Testis (tissue), 5 donors: ENCODE measurements around the gene GTF3C5. TPM values are rescaled to one million over a fixed set of nuclear protein-coding genes. Genes with fewer than 3 reads are reported as not detected.

ENCODE experiments used
- DNase-seq: peaks from one replicate; pipeline ENCODE4 v3.0.0-alpha.2; 2019
- H3K27ac ChIP-seq, 2 donors: fragments of 200-600 bp; sonication (generic); one replicate each; pipeline ENCODE4 v1.5.1; 2019
- H3K27me3 ChIP-seq: fragments of 200-600 bp; sonication (generic); one replicate; pipeline ENCODE4 v1.5.1; 2019
- H3K36me3 ChIP-seq: fragments of 200-600 bp; sonication (generic); one replicate; pipeline ENCODE4 v1.5.1; 2017; ENCODE audit warnings: low read depth; ENCODE audit errors: missing control alignments
- H3K4me1 ChIP-seq: fragments of 200-600 bp; sonication (generic); one replicate; pipeline ENCODE4 v1.5.1; 2019
- H3K4me3 ChIP-seq, 2 donors: fragments of 200-600 bp; sonication (generic); one replicate each; pipeline ENCODE4 v1.5.1; 2017 to 2019
- H3K9me3 ChIP-seq: fragments of 200-600 bp; sonication (generic); one replicate; pipeline ENCODE4 v1.5.1; 2017
- CTCF ChIP-seq, 3 experiments: fragments of 450-650 bp in 2 of 3; fragments of 200-600 bp in 1 of 3; sonication (generic) in 1 of 3; IDR thresholded peaks; one replicate each; pipeline ENCODE4 v1.5.1; 2016 to 2019; ENCODE audit warnings: antibody characterized with exemption in 3 of 3, mild to moderate bottlenecking in 2 of 3, moderate library complexity in 1 of 3
- POLR2A ChIP-seq: fragments of 450-650 bp; IDR thresholded peaks from one replicate; pipeline ENCODE4 v1.6.1; 2017; ENCODE audit warnings: antibody characterized with exemption, mild to moderate bottlenecking, moderate library complexity
- WGBS, 2 donors: methylation state at CpG; one replicate each; pipeline ENCODE4 v1.1.5; 2018; 5-methylcytosine and 5-hydroxymethylcytosine counted together
- intact Hi-C: fragments of 100-400 bp; cut with DNase I; formaldehyde crosslinking; loops from one replicate; pipeline ENCODE4 v1.15.1; 2023; ENCODE audit warnings: low total_unique reads
- long read RNA-seq, 2 donors: transcript quantifications; one replicate each; lab custom pipeline, GENCODE V29; 2026
- polyA plus RNA-seq: library from polyadenylated mRNA; stranded (reverse); fragments of 350-450 nt; fragmentation: Illumina TruSeq; extraction: RNeasy Lipid Tissue Mini Kit (QIAGEN cat#74804); gene quantifications from one replicate; pipeline ENCODE4 v1.2.3, GENCODE V29; 2014; ENCODE audit warnings: low read depth, low replicate concordance; ENCODE audit not compliant: insufficient read depth
- total RNA-seq, 2 donors: library from RNA; depleted of rRNA; stranded (reverse); fragments of >200 nt; gene quantifications; one replicate each; pipeline ENCODE4 v1.2.3, GENCODE V29; 2016

Gene GTF3C5
- total RNA-seq: 100 to 1,000 TPM; 109 to 117 TPM
- 66.9 TPM for polyA plus RNA-seq
- long read RNA-seq, donor 1, transcript GTF3C5-202 (11 exons, 2,406 nt): major isoform, 20 of 53 reads
- long read RNA-seq, donor 1, partial matches to known transcripts: 28 of 53 reads
- long read RNA-seq, donor 1, other reads (novel, unspliced or antisense): 0 of 53 reads
- long read RNA-seq, donor 2, transcript GTF3C5-202 (11 exons, 2,406 nt): major isoform, 8 of 11 reads
- long read RNA-seq, donor 2, partial matches to known transcripts: 0 of 11 reads
- long read RNA-seq, donor 2, other reads (novel, unspliced or antisense): 0 of 11 reads

GRCh38 chr9:133030317-133031129, at the start of gene GTF3C5:
Gene GTF3C5 (plus strand): TSS chr9:133030997. CDS start chr9:133031012, 15 bp downstream.
- peak; percentile 96 for DNase-seq
- intact Hi-C loops: loop anchor here (10.0 kb wide), 1 partner anchor 114 kb away; no protein-coding TSS in a partner anchor

DNA sequence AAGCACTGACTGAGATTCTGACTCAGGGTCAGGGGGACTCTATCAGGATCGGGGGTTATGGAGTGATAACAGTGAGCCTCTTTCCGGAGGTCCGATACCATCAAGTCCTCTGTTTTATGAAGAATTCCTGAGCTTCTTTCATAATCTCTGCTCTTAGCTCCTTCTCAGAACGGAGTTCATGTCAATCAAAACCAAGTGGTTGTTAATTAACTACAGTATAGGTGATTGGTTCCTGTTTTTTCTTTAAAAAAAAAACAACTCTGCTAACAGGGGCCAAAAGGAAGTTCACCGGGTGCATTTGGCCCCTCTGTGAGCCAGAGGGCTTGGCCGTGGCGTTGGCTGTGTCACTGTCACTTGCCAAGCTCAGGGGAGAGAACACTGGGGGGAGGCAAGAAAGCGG, 48.3 kb upstream of the GTF3C5 start:
- H3K9me3 ChIP-seq: no peaks in the 10 kb centered on the region
- DNase-seq: no peak
- H3K36me3 ChIP-seq: no peaks in the 10 kb centered on the region
- 84 to 86% methylated on average over 8 of the region's 8 CpGs for WGBS, 2 donors
- no peak overlapping the region for H3K27ac ChIP-seq
- no peaks in the 10 kb centered on the region for H3K4me1 ChIP-seq
- no peak overlapping the region for H3K4me3 ChIP-seq
- H3K27me3 ChIP-seq: no peaks in the 10 kb centered on the region
- intact Hi-C loops: no loop called here
- no peak for TF ChIP-seq POLR2A
- TF ChIP-seq CTCF (IDR thresholded peaks at IDR 0.05): no peak

More at GRCh38 chr9:133030317-133031129, at the start of gene GTF3C5:
- no peaks in the 10 kb centered on the region for H3K27me3 ChIP-seq
- peak within 1 kb of the TSS; percentile 93 to 94 for H3K27ac ChIP-seq
- TF ChIP-seq CTCF (IDR thresholded peaks at IDR 0.05): peak in 1 of 3 experiments; percentile 9
- no peak for TF ChIP-seq POLR2A
- peaks cover 21% of the 10 kb centered on the region for H3K4me1 ChIP-seq
- no peaks in the 10 kb centered on the region for H3K36me3 ChIP-seq
- H3K4me3 ChIP-seq: peak within 1 kb of the TSS; percentile 96 to 97
- WGBS, 2 donors: 0 to 1% methylated on average over 3 to 63 of the region's 63 CpGs
- H3K9me3 ChIP-seq: no peaks in the 10 kb centered on the region

DNA sequence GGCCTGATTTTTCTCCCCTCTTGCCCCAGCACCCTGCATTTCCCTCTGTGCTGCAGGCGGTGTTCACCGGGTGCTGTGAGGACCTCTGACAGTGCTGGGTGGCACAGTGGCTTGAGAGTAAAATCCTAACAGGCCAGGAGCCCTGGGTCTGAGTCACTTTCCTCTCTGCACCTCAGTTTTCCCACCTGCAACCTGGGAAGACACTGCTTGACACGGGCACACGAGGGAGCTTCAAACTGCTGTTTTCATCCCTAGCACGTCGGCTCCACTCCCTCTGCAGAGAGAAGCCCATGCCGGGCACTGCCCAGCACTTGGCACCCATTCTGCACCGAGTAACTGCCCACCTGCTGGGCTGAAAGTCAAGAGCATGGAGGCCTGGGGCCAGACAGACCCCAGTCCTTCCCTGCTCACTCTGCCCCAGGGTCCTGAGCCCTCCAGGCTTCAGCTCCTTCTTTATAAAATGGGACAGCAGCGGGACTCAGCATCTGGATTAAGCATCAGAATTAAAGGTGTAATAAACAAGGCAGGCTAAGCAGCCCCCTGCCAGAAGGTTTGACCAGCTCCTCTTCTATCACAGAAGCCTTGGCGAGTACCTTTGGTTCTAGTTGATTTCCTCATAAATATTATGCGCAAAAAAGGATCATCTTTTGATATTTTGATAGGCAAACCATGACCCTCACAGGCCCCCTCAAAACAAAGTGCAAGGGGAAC, 47.2 kb upstream of the GTF3C5 start:
- Histone ChIP-seq H3K27me3 (no peaks in the 10 kb centered on the region), H3K9me3 (no peaks in the 10 kb centered on the region), H3K4me1 (no peaks in the 10 kb centered on the region), H3K27ac (no peak overlapping the region), H3K4me3 (no peak overlapping the region), H3K36me3 (no peaks in the 10 kb centered on the region)
- 63 to 64% methylated on average over 9 to 11 of the region's 11 CpGs for WGBS, 2 donors
- TF ChIP-seq CTCF (IDR thresholded peaks at IDR 0.05) (no peak), POLR2A (no peak)
- intact Hi-C loops: no loop called here
- no peak for DNase-seq

GRCh38 chr9:132984202-132985070, 46.4 kb upstream of the GTF3C5 start:
- intact Hi-C loops: no loop called here
- H3K27ac ChIP-seq: no peak overlapping the region
- DNase-seq: no peak
- no peaks in the 10 kb centered on the region for H3K36me3 ChIP-seq
- no peak overlapping the region for H3K4me3 ChIP-seq
- 28 to 39% methylated on average over 9 to 20 of the region's 20 CpGs for WGBS, 2 donors
- no peaks in the 10 kb centered on the region for H3K4me1 ChIP-seq
- H3K27me3 ChIP-seq: no peaks in the 10 kb centered on the region
- TF ChIP-seq CTCF (IDR thresholded peaks at IDR 0.05): no peak
- no peak for TF ChIP-seq POLR2A
- H3K9me3 ChIP-seq: no peaks in the 10 kb centered on the region
